Epithelial cell of proximal tubule (primary cell): Measurements from ENCODE around the gene TTYH1. TPM values are rescaled to one million over a fixed set of nuclear protein-coding genes. Genes with fewer than 3 reads are reported as not detected.
"Not testable (repeated sequence)": the region's sequence is repeated elsewhere in the genome, so short reads cannot be mapped to it uniquely, and the experiment has no call there.

Source experiments
- DNase-seq: peaks from one replicate; pipeline ENCODE4 v3.0.0-alpha.2; 2011; ENCODE audit warnings: low read depth
- H3K4me3 ChIP-seq: 2 replicates; pipeline ENCODE4 v1.5.1; 2011; ENCODE audit warnings: low read depth, mild to moderate bottlenecking, low read length
- total RNA-seq: library from RNA; depleted of rRNA; stranded (reverse); fragments of >200 nt; gene quantifications from 2 replicates; pipeline ENCODE4 v1.2.3, GENCODE V29; 2015
- TF ChIP-seq, protein P1 (sequence below): conservative IDR thresholded peaks from 2 replicates; pipeline ENCODE4 v1.5.1; 2012; ENCODE audit warnings: low read depth, mild to moderate bottlenecking, low read length

The TTYH1 gene
- total RNA-seq, 1 donor from 2014 or later = 3.6 TPM

DNA sequence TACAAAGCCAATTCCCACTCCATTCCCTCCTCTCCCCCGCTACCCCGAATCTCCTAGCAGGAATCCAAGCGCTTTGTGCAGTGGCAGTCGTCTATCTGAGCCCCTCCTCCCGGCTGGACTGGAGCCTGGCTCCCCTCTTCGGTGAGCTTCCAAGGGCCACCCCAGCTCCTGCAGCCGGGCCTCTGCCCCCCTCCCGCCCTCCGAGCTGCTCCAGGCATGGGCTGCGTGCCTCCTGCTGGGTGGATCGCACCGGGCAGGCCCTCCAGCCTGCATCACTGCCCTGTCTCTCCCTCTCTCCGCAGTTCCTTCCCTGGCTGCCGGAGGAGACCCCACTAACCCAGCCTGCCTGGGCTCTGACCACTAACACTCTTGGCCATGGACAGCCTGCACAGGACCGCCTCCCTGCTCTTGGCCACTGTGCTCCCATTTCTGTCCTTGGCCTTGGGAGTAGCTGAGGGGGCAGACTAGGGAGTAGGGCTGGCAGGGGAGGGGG, 20.8 kb downstream of the TTYH1 start:
- no peak overlapping the region for H3K4me3 ChIP-seq
- DNase-seq = no peak
- TF ChIP-seq, protein P1, sequence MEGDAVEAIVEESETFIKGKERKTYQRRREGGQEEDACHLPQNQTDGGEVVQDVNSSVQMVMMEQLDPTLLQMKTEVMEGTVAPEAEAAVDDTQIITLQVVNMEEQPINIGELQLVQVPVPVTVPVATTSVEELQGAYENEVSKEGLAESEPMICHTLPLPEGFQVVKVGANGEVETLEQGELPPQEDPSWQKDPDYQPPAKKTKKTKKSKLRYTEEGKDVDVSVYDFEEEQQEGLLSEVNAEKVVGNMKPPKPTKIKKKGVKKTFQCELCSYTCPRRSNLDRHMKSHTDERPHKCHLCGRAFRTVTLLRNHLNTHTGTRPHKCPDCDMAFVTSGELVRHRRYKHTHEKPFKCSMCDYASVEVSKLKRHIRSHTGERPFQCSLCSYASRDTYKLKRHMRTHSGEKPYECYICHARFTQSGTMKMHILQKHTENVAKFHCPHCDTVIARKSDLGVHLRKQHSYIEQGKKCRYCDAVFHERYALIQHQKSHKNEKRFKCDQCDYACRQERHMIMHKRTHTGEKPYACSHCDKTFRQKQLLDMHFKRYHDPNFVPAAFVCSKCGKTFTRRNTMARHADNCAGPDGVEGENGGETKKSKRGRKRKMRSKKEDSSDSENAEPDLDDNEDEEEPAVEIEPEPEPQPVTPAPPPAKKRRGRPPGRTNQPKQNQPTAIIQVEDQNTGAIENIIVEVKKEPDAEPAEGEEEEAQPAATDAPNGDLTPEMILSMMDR = no peak

DNA sequence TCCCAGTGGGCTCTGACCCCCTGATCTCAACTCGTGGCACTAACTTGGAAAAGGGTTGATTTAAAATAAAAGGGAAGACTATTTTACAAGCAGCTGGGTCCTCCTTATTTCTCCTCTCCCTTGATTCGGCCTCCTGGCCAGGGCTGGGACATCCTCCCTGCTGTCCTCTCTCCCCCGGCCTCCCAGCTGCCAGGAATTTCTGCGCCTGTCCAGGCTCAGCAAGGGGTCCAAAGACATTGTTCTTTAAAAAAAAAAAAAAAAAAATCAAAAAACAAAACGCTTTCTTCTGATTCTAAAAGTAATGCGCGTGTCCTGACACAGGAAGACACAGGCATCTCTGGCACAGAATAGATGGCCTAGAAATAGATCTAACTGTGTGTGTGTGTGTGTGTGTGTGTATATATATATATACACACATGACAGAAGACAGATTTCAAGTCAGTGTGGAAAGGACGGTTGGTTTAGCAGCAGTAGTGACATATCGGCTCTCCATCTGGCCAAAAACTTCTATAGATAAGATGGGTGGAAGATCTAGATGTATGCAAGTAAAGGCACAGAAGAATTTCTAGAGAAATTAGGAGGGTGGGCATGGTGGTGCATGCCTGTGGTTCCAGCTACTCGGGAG, 21.5 kb downstream of the TTYH1 start:
- TF ChIP-seq, protein P1 = no peak
- no peak overlapping the region for H3K4me3 ChIP-seq
- DNase-seq = no peak

DNA sequence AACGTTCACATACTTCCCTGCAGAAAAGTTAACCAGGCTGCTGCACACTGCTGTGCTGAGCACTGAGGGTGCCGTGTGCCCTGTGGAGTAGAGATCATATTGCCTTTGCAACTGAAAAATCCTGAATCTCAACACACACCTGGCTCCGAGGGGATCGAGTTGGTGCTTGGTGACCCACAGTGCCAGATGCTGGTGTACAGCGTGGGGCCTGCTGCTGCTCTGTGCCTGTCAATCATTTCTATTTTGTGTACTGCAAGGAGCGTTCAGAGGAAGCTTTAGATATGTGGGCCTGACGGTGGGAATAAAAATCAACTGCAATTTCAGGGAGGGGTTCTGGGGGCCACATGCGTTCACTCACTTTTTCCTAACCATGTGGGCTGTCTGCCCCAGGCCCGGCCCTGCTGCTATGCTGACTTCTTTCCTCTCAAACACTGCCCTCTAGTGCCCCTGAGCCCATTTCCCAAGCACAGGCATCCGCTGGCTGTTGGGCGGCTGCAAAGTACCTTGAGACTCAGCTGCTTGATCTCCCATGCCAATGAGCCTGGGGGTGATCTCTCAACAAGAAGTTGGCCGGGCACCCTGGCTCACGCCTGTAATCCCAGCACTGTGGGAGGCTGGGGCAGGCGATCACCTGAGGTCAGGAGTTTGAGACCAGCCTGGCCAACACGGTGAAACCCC, 24.0 kb downstream of the TTYH1 start:
- DNase-seq = no peak
- TF ChIP-seq, protein P1 = peak; percentile 70
- H3K4me3 ChIP-seq = no peak overlapping the region

DNA sequence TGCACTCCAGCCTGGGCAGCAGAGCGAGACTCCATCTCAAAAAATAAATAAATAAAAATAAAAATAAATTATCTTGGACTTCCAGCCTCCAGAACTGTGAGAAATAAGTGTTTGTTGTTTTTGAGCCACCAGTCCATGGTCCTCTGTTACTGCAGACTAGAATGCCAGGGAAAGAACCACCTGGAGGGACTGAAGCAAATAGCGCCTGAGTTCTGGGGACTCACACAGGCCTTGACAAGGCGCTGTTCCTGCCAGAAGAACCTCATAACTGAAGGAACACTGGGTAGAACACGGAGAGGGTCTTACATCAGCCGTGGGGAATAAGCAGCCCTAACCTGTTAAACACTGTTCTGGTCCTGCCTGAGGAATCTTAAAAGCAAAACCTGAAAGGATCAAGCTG, 25.4 kb downstream of the TTYH1 start:
- no peak for DNase-seq
- no peak overlapping the region for H3K4me3 ChIP-seq
- TF ChIP-seq, protein P1 = no peak

DNA sequence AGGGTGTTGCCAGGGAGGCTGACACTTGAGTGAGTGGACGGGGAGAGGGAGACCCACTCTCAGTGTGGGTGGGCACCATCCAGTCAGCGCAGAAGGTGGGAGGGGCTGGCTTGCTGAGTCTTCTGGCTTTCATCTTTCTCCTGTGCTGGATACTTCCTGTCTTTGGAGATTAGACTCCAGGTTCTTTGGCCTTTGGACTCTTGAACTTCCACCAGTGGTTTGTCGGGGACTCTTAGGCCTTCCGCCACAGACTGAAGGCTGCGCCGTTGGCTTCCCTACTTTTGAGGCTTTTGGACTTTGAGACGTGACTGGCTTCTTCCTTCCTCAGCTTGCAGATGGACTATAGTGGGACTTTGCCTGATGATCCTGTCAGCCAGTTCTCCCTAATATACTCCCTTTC, 29.5 kb downstream of the TTYH1 start:
- TF ChIP-seq, protein P1 = no peak
- H3K4me3 ChIP-seq = no peak overlapping the region
- DNase-seq = no peak

DNA sequence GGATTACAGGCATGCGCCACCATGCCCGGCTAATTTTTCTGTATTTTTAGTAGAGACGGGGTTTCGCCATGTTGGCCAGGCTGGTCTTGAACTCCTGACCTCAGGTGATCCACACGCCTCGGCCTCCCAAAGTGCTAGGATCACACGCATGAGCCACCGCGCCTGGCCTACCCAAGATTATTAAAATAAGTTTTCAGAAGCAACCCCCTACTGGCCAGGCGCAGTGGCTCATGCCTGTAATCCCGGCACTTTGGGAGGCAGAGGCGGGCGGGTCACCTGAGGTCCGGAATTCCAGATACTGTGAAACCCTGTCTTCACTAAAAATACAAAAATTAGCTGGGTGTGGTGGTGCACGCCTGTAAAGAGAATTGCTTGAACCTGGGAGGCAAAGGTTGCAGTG, 31.1 kb downstream of the TTYH1 start:
- not testable (repeated sequence) for H3K4me3 ChIP-seq, DNase-seq
- TF ChIP-seq, protein P1 = peak; percentile 6
